Measurements from ENCODE around the gene GOLGA6L24.
A peak's percentile ranks its signal among the peaks of the same experiment; 100 is the strongest.
"Not testable (repeated sequence)": the region's sequence is repeated elsewhere in the genome, so short reads cannot be mapped to it uniquely, and the experiment has no call there.

GOLGA6L24 gene

GRCh38 chr15:28357984-28358383, at the start of gene GOLGA6L24:
TSS of gene GOLGA6L24 (minus strand) at chr15:28358084. CDS start at chr15:28358023, 61 bp downstream.
- H3K27ac Mint-ChIP-seq; H3K9me3 Mint-ChIP-seq; H3K4me3 Mint-ChIP-seq; H3K36me3 Mint-ChIP-seq; H3K4me1 Mint-ChIP-seq; DNase-seq (ENCODE audit: low spot score in 2 of 2); ATAC-seq (ENCODE audit: low read depth); H3K27me3 Mint-ChIP-seq: not testable (repeated sequence)

- not testable (repeated sequence) for H3K9me3 Mint-ChIP-seq; ATAC-seq (ENCODE audit: low read depth); H3K4me3 Mint-ChIP-seq; H3K36me3 Mint-ChIP-seq; DNase-seq (ENCODE audit: low spot score in 2 of 2); H3K27ac Mint-ChIP-seq; H3K27me3 Mint-ChIP-seq; H3K4me1 Mint-ChIP-seq
These were observed 45.0 kb upstream of the GOLGA6L24 start for GRCh38 chr15:28402774-28403435.

- not testable (repeated sequence) for ATAC-seq (ENCODE audit: low read depth); H3K4me3 Mint-ChIP-seq; H3K9me3 Mint-ChIP-seq; H3K36me3 Mint-ChIP-seq; H3K27me3 Mint-ChIP-seq; DNase-seq (ENCODE audit: low spot score in 2 of 2); H3K4me1 Mint-ChIP-seq; H3K27ac Mint-ChIP-seq
These were observed 38.1 kb upstream of the GOLGA6L24 start for GRCh38 chr15:28396022-28396421.

GRCh38 chr15:28380053-28380452, 22.2 kb upstream of the GOLGA6L24 start:
- not testable (repeated sequence) for H3K9me3 Mint-ChIP-seq; H3K27me3 Mint-ChIP-seq; ATAC-seq (ENCODE audit: low read depth); H3K27ac Mint-ChIP-seq; H3K36me3 Mint-ChIP-seq; H3K4me1 Mint-ChIP-seq; DNase-seq (ENCODE audit: low spot score in 2 of 2); H3K4me3 Mint-ChIP-seq

- not testable (repeated sequence) for H3K27ac Mint-ChIP-seq; H3K9me3 Mint-ChIP-seq; H3K27me3 Mint-ChIP-seq; ATAC-seq (ENCODE audit: low read depth); H3K36me3 Mint-ChIP-seq; H3K4me3 Mint-ChIP-seq; DNase-seq (ENCODE audit: low spot score in 2 of 2); H3K4me1 Mint-ChIP-seq
These were observed 20.5 kb upstream of the GOLGA6L24 start, which contains the start of gene GOLGA8F for GRCh38 chr15:28378364-28378763. TSS of gene GOLGA8F (plus strand) at chr15:28378664. CDS start at chr15:28378762, 98 bp downstream.

- not testable (repeated sequence) for H3K27ac Mint-ChIP-seq; H3K4me1 Mint-ChIP-seq; DNase-seq (ENCODE audit: low spot score in 2 of 2); H3K36me3 Mint-ChIP-seq; H3K4me3 Mint-ChIP-seq; H3K27me3 Mint-ChIP-seq; H3K9me3 Mint-ChIP-seq; ATAC-seq (ENCODE audit: low read depth)
These were observed 7.6 kb upstream of the GOLGA6L24 start for GRCh38 chr15:28365502-28365901.

GRCh38 chr15:28322129-28322588, 35.7 kb downstream of the GOLGA6L24 start, which contains the start of gene HERC2:
TSS of gene HERC2 (minus strand) at chr15:28322179. CDS start at chr15:28321433, 746 bp downstream.
- DNase-seq (ENCODE audit: low spot score in 2 of 2); H3K4me1 Mint-ChIP-seq; ATAC-seq (ENCODE audit: low read depth); H3K27me3 Mint-ChIP-seq; H3K9me3 Mint-ChIP-seq; H3K36me3 Mint-ChIP-seq: not testable (repeated sequence)
- H3K4me3 Mint-ChIP-seq = peak within 1 kb of the TSS; percentile 97
- peak within 1 kb of the TSS; percentile 94 for H3K27ac Mint-ChIP-seq

- DNase-seq (ENCODE audit: low spot score in 2 of 2); ATAC-seq (ENCODE audit: low read depth): not testable (repeated sequence)
- H3K27ac Mint-ChIP-seq = peak overlapping the region; percentile 94
These were observed 36.4 kb downstream of the GOLGA6L24 start for GRCh38 chr15:28321358-28322078.

GRCh38 chr15:28319725-28320124, 38.2 kb downstream of the GOLGA6L24 start:
- not testable (repeated sequence) for H3K4me3 Mint-ChIP-seq; H3K27ac Mint-ChIP-seq; H3K9me3 Mint-ChIP-seq; H3K27me3 Mint-ChIP-seq; H3K36me3 Mint-ChIP-seq; DNase-seq (ENCODE audit: low spot score in 2 of 2); ATAC-seq (ENCODE audit: low read depth); H3K4me1 Mint-ChIP-seq

More at GRCh38 chr15:28321358-28322078, 36.4 kb downstream of the GOLGA6L24 start:
- not testable (repeated sequence) for H3K36me3 Mint-ChIP-seq, H3K27me3 Mint-ChIP-seq, H3K4me1 Mint-ChIP-seq, H3K9me3 Mint-ChIP-seq
- peak overlapping the region; percentile 97 for H3K4me3 Mint-ChIP-seq

- not testable (repeated sequence) for H3K27me3 Mint-ChIP-seq; ATAC-seq (ENCODE audit: low read depth); H3K9me3 Mint-ChIP-seq; DNase-seq (ENCODE audit: low spot score in 2 of 2); H3K27ac Mint-ChIP-seq; H3K4me3 Mint-ChIP-seq; H3K4me1 Mint-ChIP-seq
- peaks cover 10% of the 10 kb centered on the region for H3K36me3 Mint-ChIP-seq
These were observed 39.1 kb downstream of the GOLGA6L24 start for GRCh38 chr15:28318828-28319227.

- ATAC-seq (ENCODE audit: low read depth); H3K4me1 Mint-ChIP-seq; H3K4me3 Mint-ChIP-seq; H3K9me3 Mint-ChIP-seq; DNase-seq (ENCODE audit: low spot score in 2 of 2); H3K27me3 Mint-ChIP-seq; H3K27ac Mint-ChIP-seq: not testable (repeated sequence)
- peaks cover 13% of the 10 kb centered on the region for H3K36me3 Mint-ChIP-seq
These were observed 39.8 kb downstream of the GOLGA6L24 start for GRCh38 chr15:28318122-28318521.

- not testable (repeated sequence) for H3K4me1 Mint-ChIP-seq; DNase-seq (ENCODE audit: low spot score in 2 of 2); H3K27me3 Mint-ChIP-seq; H3K9me3 Mint-ChIP-seq; ATAC-seq (ENCODE audit: low read depth); H3K27ac Mint-ChIP-seq; H3K4me3 Mint-ChIP-seq
- peaks cover 13% of the 10 kb centered on the region for H3K36me3 Mint-ChIP-seq
These were observed 40.9 kb downstream of the GOLGA6L24 start for GRCh38 chr15:28316958-28317357.

- peaks cover 21% of the 10 kb centered on the region for H3K36me3 Mint-ChIP-seq
- DNase-seq (ENCODE audit: low spot score in 2 of 2); H3K27ac Mint-ChIP-seq; H3K4me1 Mint-ChIP-seq; H3K27me3 Mint-ChIP-seq; H3K4me3 Mint-ChIP-seq; ATAC-seq (ENCODE audit: low read depth); H3K9me3 Mint-ChIP-seq: not testable (repeated sequence)
These were observed 47.4 kb downstream of the GOLGA6L24 start for GRCh38 chr15:28310454-28310853.

GRCh38 chr15:28308718-28309117, 49.2 kb downstream of the GOLGA6L24 start:
- not testable (repeated sequence) for DNase-seq (ENCODE audit: low spot score in 2 of 2); H3K4me3 Mint-ChIP-seq; H3K27ac Mint-ChIP-seq; ATAC-seq (ENCODE audit: low read depth); H3K9me3 Mint-ChIP-seq; H3K4me1 Mint-ChIP-seq; H3K27me3 Mint-ChIP-seq
- H3K36me3 Mint-ChIP-seq = peaks cover 13% of the 10 kb centered on the region
